DND-41 (cell line): ENCODE results near the gene FAXDC2.

Experiments
- CTCF ChIP-seq: IDR thresholded peaks from 2 replicates; pipeline ENCODE4 v1.5.1; 2012; ENCODE audit warnings: borderline replicate concordance, low read length, moderate library complexity, mild to moderate bottlenecking; ENCODE audit not compliant: poor library complexity, severe bottlenecking; ENCODE audit errors: extremely low read depth
- EZH2 ChIP-seq: IDR thresholded peaks from 3 replicates; pipeline ENCODE4 v1.6.1; 2012; ENCODE audit warnings: borderline replicate concordance, low read depth, mild to moderate bottlenecking, moderate library complexity, low read length, inconsistent platforms; ENCODE audit not compliant: severe bottlenecking

DNA sequence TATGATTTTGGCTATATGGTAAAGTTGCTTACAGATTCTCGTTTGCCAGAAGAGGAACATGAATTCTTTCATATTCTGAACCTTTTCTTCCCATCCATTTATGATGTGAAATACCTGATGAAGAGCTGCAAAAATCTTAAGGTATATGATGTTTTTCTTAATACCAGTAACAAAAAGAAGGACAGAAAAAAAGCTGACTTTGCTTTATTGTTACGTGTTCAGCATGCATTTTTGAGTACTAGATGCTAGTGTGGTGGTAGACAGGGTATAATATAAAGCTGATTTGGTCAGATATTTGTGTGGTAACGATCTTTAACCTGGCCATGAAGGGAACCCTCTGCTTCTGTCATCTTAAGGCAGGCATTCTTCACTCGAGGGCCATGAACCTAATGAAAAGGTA lies 21.3 kb upstream of the FAXDC2 start:
- no peak for TF ChIP-seq CTCF
- TF ChIP-seq EZH2, result no peak
